ENCODE measurements around the gene GMPPA. TPM values are rescaled to one million over a fixed set of nuclear protein-coding genes. Genes with fewer than 3 reads are reported as not detected.

The GMPPA gene
- 52.0 and 52.9 TPM in 2 replicates for total RNA-seq

DNA sequence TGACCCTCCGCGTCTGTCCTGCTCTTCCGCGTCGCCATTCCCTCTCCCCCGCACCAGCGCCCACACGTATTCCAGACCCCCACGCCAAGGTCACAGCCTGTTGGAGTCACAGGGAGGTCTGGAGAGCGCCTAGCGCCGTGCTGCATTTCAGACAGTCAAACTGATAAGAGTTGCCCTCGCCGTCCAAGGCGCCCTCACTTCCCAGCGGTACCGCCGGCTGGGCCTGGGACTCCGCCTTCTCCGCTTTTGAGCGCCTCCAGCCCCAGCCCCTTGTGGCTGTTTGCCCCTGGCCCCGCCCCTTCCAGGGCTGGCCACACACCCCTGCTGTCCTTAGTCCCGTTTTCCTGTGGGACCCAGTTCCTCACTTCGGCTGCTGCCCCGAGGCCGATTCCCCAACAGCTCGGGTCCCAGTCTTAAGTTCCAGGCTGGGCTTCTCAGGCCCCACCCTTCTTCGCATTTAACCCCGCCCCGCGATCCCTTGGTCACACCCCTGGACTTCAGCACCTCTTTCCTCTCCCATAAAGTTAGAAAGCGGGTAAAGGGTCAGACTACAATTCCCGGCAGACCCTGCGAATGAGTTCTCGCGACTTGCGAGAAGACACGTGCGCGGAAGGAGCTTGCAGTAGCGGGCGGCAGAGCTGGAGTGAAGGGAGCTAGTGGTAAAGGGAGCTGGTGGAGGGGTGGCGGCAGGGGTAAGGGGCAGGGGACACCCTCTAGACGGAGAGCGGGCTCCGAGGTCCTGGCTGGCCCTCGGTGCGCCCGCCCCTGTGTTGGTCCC is at the start of gene GMPPA:
Gene GMPPA (plus strand): TSS at position 612 of the 778 bp plus-strand sequence. CDS start 1,085 bp downstream, outside the sequence.
- DNase-seq (ENCODE audit: low spot score), result peak; percentile 95

GRCh38 chr2:219449609-219450008 is 49.1 kb upstream of the GMPPA start:
- H3K36me3 Mint-ChIP-seq (ENCODE audit: low read depth), result no peaks in the 10 kb centered on the region
- no peak overlapping the region for H3K4me3 Mint-ChIP-seq (ENCODE audit: low read depth)
- intact Hi-C loops (cut with micrococcal nuclease), result no loop called here
- no peak for DNase-seq (ENCODE audit: low spot score)
- no peaks in the 10 kb centered on the region for H3K4me1 Mint-ChIP-seq (ENCODE audit: low read depth)
- no peaks in the 10 kb centered on the region for H3K9me3 Mint-ChIP-seq
- H3K27ac Mint-ChIP-seq, result no peak overlapping the region
- H3K27me3 Mint-ChIP-seq (ENCODE audit: low read depth), result peaks cover 28% of the 10 kb centered on the region

More for the DNA sequence above, at the start of gene GMPPA:
- no peaks in the 10 kb centered on the region for H3K9me3 Mint-ChIP-seq
- H3K27me3 Mint-ChIP-seq (ENCODE audit: low read depth), result peaks cover 43% of the 10 kb centered on the region
- H3K4me1 Mint-ChIP-seq (ENCODE audit: low read depth), result peaks cover 33% of the 10 kb centered on the region
- peak within 1 kb of the TSS; percentile 96 for H3K4me3 Mint-ChIP-seq (ENCODE audit: low read depth)
- H3K27ac Mint-ChIP-seq, result peak within 1 kb of the TSS; percentile 91
- peaks cover 1% of the 10 kb centered on the region for H3K36me3 Mint-ChIP-seq (ENCODE audit: low read depth)
- intact Hi-C loops (cut with micrococcal nuclease), result loop anchor here (1.0 to 2.0 kb wide), 5 partner anchors 43 to 788 kb away; partner anchors contain the start of genes NHEJ1 and TTLL4

GRCh38 chr2:219451661-219452360 is 46.9 kb upstream of the GMPPA start:
- intact Hi-C loops (cut with micrococcal nuclease), result no loop called here
- Mint-ChIP-seq H3K27me3 (ENCODE audit: low read depth) (peaks cover 20% of the 10 kb centered on the region), H3K4me3 (ENCODE audit: low read depth) (no peak overlapping the region), H3K36me3 (ENCODE audit: low read depth) (no peaks in the 10 kb centered on the region), H3K4me1 (ENCODE audit: low read depth) (no peaks in the 10 kb centered on the region), H3K9me3 (no peaks in the 10 kb centered on the region), H3K27ac (no peak overlapping the region)
- DNase-seq (ENCODE audit: low spot score), result no peak

DNA sequence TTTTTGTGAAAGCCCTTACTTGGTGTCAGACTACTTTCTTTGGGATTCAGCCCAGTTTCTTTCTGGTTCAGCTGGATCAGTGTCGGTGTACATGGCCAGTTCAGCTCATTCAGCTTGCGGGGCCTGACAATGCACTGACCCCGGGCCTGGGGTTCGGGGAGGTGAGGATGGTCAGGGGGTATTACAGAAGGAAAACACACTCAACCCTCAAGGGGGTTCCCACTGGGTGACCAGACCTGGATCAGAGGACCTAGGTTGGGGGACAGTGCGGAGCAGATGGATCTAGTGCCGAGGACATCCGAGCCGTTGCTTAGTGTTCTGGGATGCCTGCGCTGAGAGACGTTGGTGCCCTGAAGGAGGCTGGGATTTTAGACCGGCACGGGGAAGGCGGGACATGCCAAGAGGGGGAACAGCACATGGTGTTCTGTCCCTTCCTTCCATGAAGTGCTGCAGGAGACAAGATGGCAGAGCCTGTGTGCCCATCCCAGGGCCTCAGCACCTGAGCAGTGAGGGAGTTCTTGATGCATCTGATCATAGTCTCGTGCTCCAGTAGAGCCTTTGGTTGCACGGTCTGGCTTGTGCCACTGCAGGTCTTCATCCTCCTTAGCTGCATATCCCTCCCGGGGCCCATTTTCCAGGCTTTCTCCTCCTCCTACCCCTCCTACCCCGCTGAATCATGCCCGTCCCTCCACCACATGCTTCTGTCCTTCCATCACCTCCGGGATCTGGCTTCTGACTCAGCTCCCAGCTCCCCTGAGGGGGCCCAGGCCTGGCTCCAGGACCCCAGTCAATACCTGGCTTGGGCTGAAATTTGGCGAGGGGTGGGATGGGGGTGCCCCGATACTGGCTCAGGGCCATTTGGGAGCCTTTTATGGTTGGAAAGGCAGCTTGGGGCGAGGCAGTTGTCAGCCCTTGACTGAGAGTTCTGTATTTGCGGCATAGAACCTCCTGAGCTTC is 46.1 kb upstream of the GMPPA start:
- peaks cover 20% of the 10 kb centered on the region for H3K27me3 Mint-ChIP-seq (ENCODE audit: low read depth)
- H3K27ac Mint-ChIP-seq, result no peak overlapping the region
- intact Hi-C loops (cut with micrococcal nuclease), result no loop called here
- no peaks in the 10 kb centered on the region for H3K4me1 Mint-ChIP-seq (ENCODE audit: low read depth)
- DNase-seq (ENCODE audit: low spot score), result no peak
- no peak overlapping the region for H3K4me3 Mint-ChIP-seq (ENCODE audit: low read depth)
- H3K9me3 Mint-ChIP-seq, result no peaks in the 10 kb centered on the region
- no peaks in the 10 kb centered on the region for H3K36me3 Mint-ChIP-seq (ENCODE audit: low read depth)

DNA sequence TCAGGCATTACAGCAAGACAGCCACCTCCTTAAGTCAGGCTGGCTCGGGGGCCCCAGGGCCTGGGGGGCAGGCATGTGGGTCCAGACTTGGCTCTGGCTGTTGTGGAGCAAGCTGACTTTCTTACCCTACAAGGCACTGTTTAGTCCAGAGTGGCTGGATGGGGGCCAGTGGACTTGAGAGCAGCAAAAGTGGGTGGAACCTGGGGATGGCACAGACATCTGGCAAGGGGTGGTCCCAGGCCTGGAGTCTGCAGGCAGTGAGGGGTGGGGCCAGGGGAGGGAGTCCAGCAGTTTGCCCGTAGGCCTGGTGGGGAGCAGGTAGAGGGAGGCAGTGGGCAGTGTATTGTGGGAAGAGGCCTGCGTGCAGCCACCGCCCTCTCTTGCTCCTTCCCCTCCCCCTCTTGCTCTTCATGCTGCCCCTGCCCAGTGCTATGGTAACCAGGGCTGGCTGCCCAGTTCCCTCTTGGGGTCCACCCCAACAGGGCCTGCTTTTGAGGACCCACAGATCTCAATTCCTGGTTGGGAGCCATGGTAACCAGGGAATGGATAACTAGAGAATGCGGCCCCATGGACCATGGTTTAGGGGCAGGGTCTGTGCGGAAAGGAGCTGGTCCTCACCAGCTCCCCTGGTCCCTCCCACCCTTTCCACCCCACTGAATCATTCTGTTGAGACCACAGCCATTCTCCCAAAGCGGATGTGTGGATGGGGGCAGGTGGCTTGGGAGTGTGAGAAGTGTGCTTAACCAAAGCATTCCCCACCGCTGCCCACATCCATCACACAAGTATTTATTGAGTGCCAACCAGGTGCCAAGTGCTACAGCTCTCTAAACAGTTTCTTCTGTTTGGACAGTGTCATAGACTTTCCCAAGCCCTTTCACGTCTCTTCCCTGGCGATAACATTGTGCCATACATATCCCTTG is 44.8 kb upstream of the GMPPA start:
- Mint-ChIP-seq H3K27ac (no peak overlapping the region), H3K27me3 (ENCODE audit: low read depth) (peaks cover 20% of the 10 kb centered on the region), H3K9me3 (no peaks in the 10 kb centered on the region), H3K4me1 (ENCODE audit: low read depth) (peaks cover 7% of the 10 kb centered on the region), H3K4me3 (ENCODE audit: low read depth) (no peak overlapping the region), H3K36me3 (ENCODE audit: low read depth) (no peaks in the 10 kb centered on the region)
- no peak for DNase-seq (ENCODE audit: low spot score)
- intact Hi-C loops (cut with micrococcal nuclease), result no loop called here

GRCh38 chr2:219455581-219455980 is 43.1 kb upstream of the GMPPA start:
- no peaks in the 10 kb centered on the region for H3K9me3 Mint-ChIP-seq
- peaks cover 5% of the 10 kb centered on the region for H3K27me3 Mint-ChIP-seq (ENCODE audit: low read depth)
- no peak for DNase-seq (ENCODE audit: low spot score)
- no peaks in the 10 kb centered on the region for H3K36me3 Mint-ChIP-seq (ENCODE audit: low read depth)
- H3K4me1 Mint-ChIP-seq (ENCODE audit: low read depth), result peaks cover 7% of the 10 kb centered on the region
- H3K4me3 Mint-ChIP-seq (ENCODE audit: low read depth), result no peak overlapping the region
- intact Hi-C loops (cut with micrococcal nuclease), result no loop called here
- H3K27ac Mint-ChIP-seq, result no peak overlapping the region

DNA sequence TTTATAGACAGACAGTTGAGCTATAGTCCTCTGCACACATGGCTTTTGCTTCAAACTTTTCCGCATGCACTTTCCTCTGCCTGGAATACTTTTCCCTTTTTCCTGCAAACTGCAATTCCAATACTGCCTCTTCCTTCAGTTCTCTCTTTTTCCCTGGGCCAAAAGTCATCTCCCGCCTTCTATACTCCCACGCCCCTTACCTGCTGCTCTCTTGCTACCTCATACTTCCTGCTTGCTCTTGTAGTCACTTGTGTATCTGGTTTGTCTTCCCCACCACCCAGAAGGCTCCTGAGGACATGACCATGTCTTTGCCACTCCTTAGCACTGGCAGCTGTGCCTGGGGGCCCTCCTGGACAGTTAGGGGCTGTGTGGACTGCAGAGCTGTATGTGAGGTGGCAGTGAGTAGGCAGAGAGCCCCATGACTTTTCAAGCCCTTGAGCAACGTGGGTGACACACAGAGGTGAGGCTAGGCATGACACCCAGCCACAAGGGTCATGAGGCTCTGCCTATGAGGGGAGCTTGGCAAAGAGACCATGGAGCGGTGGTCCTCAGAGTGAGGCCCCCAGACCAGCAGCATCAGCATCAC is 40.8 kb upstream of the GMPPA start:
- Mint-ChIP-seq H3K36me3 (ENCODE audit: low read depth) (no peaks in the 10 kb centered on the region), H3K4me1 (ENCODE audit: low read depth) (peaks cover 7% of the 10 kb centered on the region), H3K9me3 (no peaks in the 10 kb centered on the region), H3K27ac (no peak overlapping the region), H3K4me3 (ENCODE audit: low read depth) (no peak overlapping the region), H3K27me3 (ENCODE audit: low read depth) (no peaks in the 10 kb centered on the region)
- DNase-seq (ENCODE audit: low spot score), result no peak
- intact Hi-C loops (cut with micrococcal nuclease), result no loop called here

- no peak for DNase-seq (ENCODE audit: low spot score)
- no peaks in the 10 kb centered on the region for H3K36me3 Mint-ChIP-seq (ENCODE audit: low read depth)
- H3K9me3 Mint-ChIP-seq, result no peaks in the 10 kb centered on the region
- H3K27ac Mint-ChIP-seq, result no peak overlapping the region
- intact Hi-C loops (cut with micrococcal nuclease), result loop anchor here (1.0 kb wide), 1 partner anchor 71 kb away; no protein-coding TSS in a partner anchor
- H3K4me3 Mint-ChIP-seq (ENCODE audit: low read depth), result no peak overlapping the region
- no peaks in the 10 kb centered on the region for H3K27me3 Mint-ChIP-seq (ENCODE audit: low read depth)
- H3K4me1 Mint-ChIP-seq (ENCODE audit: low read depth), result peaks cover 7% of the 10 kb centered on the region
These were observed 39.7 kb upstream of the GMPPA start for GRCh38 chr2:219458996-219459395.

- Mint-ChIP-seq H3K9me3 (no peaks in the 10 kb centered on the region), H3K27ac (no peak overlapping the region), H3K27me3 (ENCODE audit: low read depth) (no peaks in the 10 kb centered on the region), H3K4me1 (ENCODE audit: low read depth) (peaks cover 7% of the 10 kb centered on the region), H3K4me3 (ENCODE audit: low read depth) (no peak overlapping the region), H3K36me3 (ENCODE audit: low read depth) (no peaks in the 10 kb centered on the region)
- intact Hi-C loops (cut with micrococcal nuclease), result loop anchor here (1.0 kb wide), 1 partner anchor 71 kb away; no protein-coding TSS in a partner anchor
- no peak for DNase-seq (ENCODE audit: low spot score)
These were observed 39.0 kb upstream of the GMPPA start for GRCh38 chr2:219459460-219460311.

- no peak overlapping the region for H3K4me3 Mint-ChIP-seq (ENCODE audit: low read depth)
- no peaks in the 10 kb centered on the region for H3K27me3 Mint-ChIP-seq (ENCODE audit: low read depth)
- H3K27ac Mint-ChIP-seq, result no peak overlapping the region
- no peak for DNase-seq (ENCODE audit: low spot score)
- H3K4me1 Mint-ChIP-seq (ENCODE audit: low read depth), result peaks cover 7% of the 10 kb centered on the region
- H3K36me3 Mint-ChIP-seq (ENCODE audit: low read depth), result no peaks in the 10 kb centered on the region
- intact Hi-C loops (cut with micrococcal nuclease), result no loop called here
- H3K9me3 Mint-ChIP-seq, result no peaks in the 10 kb centered on the region
These were observed 38.2 kb upstream of the GMPPA start for GRCh38 chr2:219460424-219460926.
